NCI-H345 treated with DMSO at 0.1 percent for 48 hours (cell line): ENCODE results near the gene CD109.
"Not testable (repeated sequence)": the region's sequence is repeated elsewhere in the genome, so short reads cannot be mapped to it uniquely, and the experiment has no call there.

ENCODE experiments used
- DNase-seq: peaks from one replicate; lab custom pipeline; 2025; ENCODE audit not compliant: unreplicated experiment; lab: John Stamatoyannopoulos, UW

Gene CD109

GRCh38 chr6:73724389-73724788, 28.4 kb downstream of the CD109 start:
- no peak for DNase-seq

GRCh38 chr6:73725192-73725591, 29.2 kb downstream of the CD109 start:
- DNase-seq = not testable (repeated sequence)

- no peak for DNase-seq
Measured at GRCh38 chr6:73727114-73727513, 31.1 kb downstream of the CD109 start.

GRCh38 chr6:73728548-73729205, 32.7 kb downstream of the CD109 start:
- DNase-seq = no peak

- DNase-seq = no peak
Measured at GRCh38 chr6:73731285-73731684, 35.3 kb downstream of the CD109 start.

- DNase-seq = peak; percentile 23
Measured at GRCh38 chr6:73732845-73733675, 37.1 kb downstream of the CD109 start.

GRCh38 chr6:73733791-73734190, 37.8 kb downstream of the CD109 start:
- no peak for DNase-seq

- no peak for DNase-seq
Measured at GRCh38 chr6:73734832-73735453, 38.9 kb downstream of the CD109 start.

GRCh38 chr6:73738367-73739028, 42.5 kb downstream of the CD109 start:
- DNase-seq = no peak

GRCh38 chr6:73739096-73739495, 43.1 kb downstream of the CD109 start:
- DNase-seq = peak; percentile 47

GRCh38 chr6:73742433-73742832, 46.4 kb downstream of the CD109 start:
- peak; percentile 61 for DNase-seq

- no peak for DNase-seq
Measured at GRCh38 chr6:73743081-73743480, 47.1 kb downstream of the CD109 start.

- DNase-seq = no peak
Measured at GRCh38 chr6:73743556-73743955, 47.6 kb downstream of the CD109 start.

GRCh38 chr6:73746787-73747186, 50.8 kb downstream of the CD109 start:
- DNase-seq = no peak

- DNase-seq = no peak
Measured at GRCh38 chr6:73747289-73747688, 51.3 kb downstream of the CD109 start.

GRCh38 chr6:73752943-73753342, 56.9 kb downstream of the CD109 start:
- DNase-seq = no peak

GRCh38 chr6:73766040-73766439, 70.0 kb downstream of the CD109 start:
- no peak for DNase-seq

- no peak for DNase-seq
Measured at GRCh38 chr6:73768558-73768957, 72.6 kb downstream of the CD109 start.

- DNase-seq = no peak
Measured at GRCh38 chr6:73769976-73770375, 74.0 kb downstream of the CD109 start.

GRCh38 chr6:73774311-73774774, 78.3 kb downstream of the CD109 start:
- no peak for DNase-seq

GRCh38 chr6:73779943-73780342, 83.9 kb downstream of the CD109 start:
- no peak for DNase-seq
